ELR (cell line): Measurements from ENCODE around the gene TMEM245.
"Not testable (repeated sequence)": the region's sequence is repeated elsewhere in the genome, so short reads cannot be mapped to it uniquely, and the experiment has no call there.

Source experiments
- DNase-seq: peaks from one replicate; pipeline ENCODE4 v3.0.0-alpha.2; 2015; ENCODE audit warnings: low read depth

Gene TMEM245

DNA sequence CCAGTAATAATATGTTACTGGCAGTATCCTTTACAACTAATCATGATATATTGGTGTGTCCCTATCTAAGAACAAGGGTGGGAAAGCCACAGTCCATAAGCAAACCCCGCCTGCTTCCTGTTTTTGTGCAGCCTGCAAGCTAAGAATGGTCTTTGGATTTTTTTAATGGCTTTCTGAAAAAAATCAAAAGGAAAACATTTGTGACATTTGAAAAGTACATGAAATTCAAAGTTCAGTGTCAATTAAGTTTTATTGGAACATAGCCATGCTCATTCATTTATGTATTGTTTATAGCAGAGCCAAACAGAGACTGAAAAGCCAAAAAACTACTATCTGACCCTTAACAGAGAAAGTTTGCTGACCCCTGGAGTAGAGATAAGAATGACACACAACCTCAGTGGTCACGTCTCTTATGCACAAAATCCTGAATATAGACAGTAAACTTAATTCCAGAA is 12.8 kb upstream of the TMEM245 start:
- no peak for DNase-seq

DNA sequence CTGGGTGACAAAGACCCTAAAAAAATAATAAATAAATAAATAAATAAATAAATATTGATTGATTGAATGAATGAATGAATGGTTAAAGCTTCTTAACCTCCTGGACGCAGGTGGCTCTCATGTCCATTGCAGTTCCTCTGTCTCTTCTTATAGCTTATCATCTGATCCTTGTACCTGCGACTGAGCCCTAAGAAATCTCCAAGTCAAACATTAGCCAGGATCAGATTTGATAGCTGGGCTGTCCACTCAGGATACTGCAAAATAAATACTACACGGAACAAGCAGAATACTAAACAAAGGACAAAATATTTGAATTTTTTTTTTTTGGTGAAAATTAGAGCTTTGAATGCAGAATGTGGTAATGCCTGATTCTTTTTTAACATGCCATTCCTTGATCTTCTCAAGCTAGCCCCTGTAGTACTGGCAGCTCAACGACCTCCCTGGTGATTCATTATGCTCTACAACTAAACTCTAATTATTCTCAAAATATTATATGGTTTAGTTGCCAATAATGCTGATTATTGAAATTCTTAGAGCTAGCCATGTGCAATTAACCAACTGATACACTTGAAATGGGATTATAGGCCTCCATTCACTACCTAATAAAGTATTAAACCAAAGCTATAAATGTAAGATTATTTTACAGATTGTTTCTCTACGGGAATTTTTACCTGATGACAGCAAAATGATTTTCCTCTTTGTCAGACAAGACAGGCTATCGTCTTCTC is 9.9 kb upstream of the TMEM245 start:
- DNase-seq = no peak

DNA sequence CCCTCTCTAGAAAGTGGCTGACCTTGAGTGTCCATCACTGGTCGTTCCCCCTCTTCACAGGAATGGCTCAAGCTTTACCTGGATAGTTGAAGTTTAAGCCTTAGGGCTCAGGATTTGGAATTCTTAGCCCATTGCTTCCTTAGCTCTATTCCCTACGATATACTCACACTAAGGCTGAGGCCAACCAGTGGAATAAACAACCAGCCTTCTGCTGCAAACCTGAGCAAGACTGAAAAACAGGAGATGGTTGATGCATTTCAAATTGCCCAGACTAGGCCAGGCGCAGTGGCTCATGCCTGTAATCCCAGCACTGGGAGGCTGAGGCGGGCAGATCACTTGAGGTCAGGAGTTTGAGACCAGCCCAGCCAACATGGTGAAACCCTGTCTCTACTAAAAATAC is 6.9 kb upstream of the TMEM245 start:
- DNase-seq = not testable (repeated sequence)

DNA sequence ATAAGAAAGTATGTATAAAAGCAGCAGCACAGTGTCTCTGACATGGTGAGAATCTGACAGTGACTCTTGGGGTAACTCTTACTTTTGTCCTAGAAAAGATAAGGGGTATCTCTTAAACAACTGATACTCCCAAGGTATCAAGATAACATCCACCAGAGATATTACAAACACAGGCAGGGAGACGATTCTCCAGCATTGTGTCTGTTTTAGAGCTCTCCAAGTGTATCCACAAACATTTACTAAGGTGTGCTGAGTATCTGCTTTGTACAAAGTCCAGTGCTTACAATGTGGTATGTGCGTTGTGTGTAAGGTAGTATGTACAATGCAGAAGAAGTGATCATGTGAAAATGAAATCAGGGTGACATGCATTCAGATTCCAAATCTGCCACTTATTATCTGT is 4.4 kb upstream of the TMEM245 start:
- DNase-seq = no peak

DNA sequence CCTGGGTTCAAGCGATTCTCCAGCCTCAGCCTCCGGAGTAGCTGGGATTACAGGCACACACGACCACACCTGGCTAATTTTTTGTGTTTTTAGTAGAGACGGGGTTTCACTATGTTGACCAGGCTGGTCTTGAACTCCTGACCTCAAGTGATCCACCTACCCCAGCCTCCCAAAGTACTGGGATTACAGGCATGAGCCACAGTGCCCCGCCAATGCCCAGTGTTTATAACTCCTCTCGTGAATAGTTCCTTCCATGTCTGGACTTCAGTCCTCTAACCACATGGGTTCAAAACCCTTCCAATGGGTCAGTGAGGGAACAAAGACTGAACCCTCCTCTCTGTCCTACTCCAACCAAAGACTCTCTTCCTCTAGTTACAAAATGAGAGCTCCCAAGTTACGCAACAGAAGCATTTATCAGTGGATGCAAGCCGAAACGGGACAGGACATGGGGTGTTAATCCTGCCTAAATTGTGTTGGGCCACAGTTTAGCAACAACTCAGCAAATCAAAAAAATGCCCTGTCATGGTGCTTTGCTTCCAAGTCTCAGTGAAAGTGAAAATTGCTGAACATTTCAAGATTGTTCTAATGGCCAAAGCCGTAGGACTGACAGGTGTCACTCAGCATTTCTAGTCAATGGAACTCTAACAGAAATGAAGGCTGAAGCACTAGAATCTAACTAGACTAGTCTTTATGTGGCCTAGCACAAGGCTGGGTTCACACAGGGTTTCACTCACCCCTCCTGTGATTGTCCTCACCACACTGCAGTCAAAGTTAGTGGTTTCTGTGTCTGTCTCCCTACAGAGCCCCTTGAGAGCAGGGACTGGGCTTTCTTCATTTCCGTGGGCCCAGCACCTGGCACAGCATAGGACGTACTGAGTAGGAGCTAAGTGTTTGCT is 3.2 kb upstream of the TMEM245 start:
- DNase-seq = no peak

- no peak for DNase-seq
Measured at GRCh38 chr9:109121232-109121796, 1.6 kb upstream of the TMEM245 start.

DNA sequence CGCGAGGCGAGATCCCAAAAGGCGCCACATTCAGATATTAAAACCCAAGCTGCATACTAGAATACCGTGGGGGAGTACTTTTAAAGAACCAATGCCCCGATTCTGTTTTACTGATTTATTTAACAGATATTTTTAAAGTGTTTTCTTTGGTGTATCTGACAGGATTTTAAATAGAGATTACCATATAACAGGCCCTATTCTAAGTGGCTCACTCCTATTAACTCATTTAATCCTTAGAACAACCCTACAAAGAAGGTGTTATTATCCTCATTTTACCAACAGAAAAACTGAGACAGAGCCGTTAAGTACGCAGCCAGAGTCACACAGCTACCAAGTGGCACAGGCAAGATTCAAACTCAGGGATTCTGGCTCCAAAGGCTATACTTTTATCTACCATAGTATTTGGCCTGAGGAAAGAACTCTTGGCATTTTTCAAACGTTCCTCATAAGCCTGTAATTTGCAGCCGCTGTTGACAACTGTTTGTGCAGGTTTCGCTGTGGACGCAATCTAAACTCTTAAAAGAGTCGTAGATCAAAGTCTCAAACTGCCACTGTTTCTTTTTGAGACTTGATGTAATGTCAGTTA is 550 bp upstream of the TMEM245 start:
- DNase-seq = peak; percentile 9

- DNase-seq = peak; percentile 51
Measured at GRCh38 chr9:109118808-109119438, 824 bp downstream of the TMEM245 start.

DNA sequence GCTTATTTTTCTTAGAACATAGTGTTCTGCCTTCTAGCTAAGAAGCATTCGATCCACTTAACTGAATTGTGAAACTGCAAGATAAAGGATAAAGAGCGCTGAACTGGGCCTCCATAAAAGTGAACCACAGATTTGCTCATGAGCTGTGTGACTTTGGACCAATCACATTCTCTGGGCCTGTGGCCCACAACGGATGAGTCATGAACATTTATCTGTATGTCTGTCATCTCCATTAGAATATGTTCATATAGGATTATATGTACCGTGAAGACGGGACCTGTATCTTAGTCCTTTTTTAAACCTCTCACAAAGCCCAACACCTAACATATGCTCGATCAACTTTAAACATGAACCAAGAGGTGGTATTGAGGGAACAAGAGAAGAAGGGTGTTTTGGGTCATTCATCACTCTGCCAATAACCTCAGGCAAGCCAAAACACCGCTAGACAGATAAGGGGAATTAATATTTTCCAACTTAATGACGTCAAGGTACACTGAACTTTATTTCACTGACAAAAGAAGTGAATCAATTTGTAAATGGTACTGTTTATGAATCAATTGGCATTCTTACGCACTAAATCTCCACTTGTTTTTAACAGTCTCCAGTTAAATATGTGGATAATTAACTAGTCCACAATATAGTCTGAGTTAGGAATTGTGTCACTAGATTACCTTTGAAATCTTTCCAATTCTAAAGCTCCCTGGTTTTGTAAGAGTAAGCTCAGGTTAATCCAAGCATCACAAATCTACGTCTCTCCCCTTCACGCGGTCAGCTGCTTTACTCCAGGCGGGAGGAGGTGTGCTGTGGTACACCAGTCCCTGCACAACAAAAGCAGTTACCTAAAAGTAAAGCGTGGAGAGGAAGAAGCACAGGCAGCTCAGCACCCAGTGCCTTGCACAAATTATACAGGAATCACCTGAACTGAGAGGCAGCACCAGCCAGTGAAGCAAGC is 1.6 kb downstream of the TMEM245 start:
- peak; percentile 93 for DNase-seq

- no peak for DNase-seq
Measured at GRCh38 chr9:109115931-109116526, 3.7 kb downstream of the TMEM245 start.

DNA sequence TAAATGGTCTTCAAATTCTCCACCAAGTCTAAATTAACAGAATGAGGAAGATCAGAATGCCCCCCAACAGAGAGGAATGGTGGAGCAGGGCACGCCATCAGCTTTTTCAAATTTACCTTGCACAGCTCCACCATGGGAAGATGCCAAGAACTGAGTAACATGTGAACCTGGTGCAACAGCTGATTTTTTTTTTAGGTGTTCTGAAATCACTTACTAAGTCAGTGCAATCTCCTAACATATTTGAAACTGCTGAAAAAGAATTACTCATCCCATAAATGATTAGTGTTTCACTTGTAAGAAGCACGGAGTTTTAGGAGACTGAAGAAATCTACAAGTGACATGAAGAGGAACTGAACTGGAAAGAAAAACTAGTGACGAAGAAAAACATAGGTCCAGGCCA is 5.1 kb downstream of the TMEM245 start:
- peak; percentile 71 for DNase-seq

- no peak for DNase-seq
Measured at GRCh38 chr9:109113892-109114609, 5.7 kb downstream of the TMEM245 start.

DNA sequence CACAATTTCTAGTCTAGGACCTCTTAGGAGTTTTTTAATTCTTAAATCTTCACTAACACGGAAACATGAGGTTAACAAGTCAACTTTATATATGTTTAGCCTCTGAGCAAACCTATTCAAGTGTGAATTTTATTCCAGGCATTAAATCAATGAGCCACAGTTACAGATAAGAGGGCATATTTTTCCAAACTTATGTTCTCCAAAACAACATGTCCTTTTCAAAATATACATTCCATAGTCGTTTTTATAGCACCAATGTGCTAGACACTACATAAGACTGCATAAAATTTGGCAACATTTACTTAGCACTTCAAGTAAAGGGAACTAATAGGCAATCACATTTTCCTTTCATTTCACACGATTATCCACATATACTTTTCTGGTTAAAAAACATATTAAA is 6.5 kb downstream of the TMEM245 start:
- no peak for DNase-seq

GRCh38 chr9:109110329-109111021 is 9.3 kb downstream of the TMEM245 start:
- peak; percentile 91 for DNase-seq

DNA sequence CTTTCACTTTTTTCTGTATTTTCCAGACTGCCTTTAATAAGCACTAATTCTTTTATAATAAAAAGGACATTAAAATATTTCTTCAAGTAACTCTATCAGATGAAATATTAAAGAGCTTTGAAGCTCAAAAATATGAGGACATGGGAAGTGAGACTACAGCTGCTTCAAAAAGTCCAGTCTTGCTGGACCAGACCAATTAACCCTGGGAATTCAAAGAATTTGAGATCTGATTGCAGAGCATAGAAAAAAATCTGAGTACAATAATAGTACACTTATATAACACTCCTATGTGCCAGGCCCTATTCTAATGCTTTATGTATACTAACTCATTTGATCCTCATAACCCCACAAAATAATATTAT is 9.8 kb downstream of the TMEM245 start:
- peak; percentile 42 for DNase-seq

- peak; percentile 87 for DNase-seq
Measured at GRCh38 chr9:109108318-109108717, 11.4 kb downstream of the TMEM245 start.

GRCh38 chr9:109107402-109108240 is 12.1 kb downstream of the TMEM245 start:
- DNase-seq = peak; percentile 89

GRCh38 chr9:109101810-109102209 is 17.9 kb downstream of the TMEM245 start:
- DNase-seq = peak; percentile 54
